ENCODE measurements around the gene SIGLEC7. TPM values are rescaled to one million over a fixed set of nuclear protein-coding genes. Genes with fewer than 3 reads are reported as not detected.
"Not testable (repeated sequence)": the region's sequence is repeated elsewhere in the genome, so short reads cannot be mapped to it uniquely, and the experiment has no call there.

SIGLEC7 gene
- total and polyA plus RNA-seq, 2 donors from 2014 or later, result 1.2 to 4.0 TPM

DNA sequence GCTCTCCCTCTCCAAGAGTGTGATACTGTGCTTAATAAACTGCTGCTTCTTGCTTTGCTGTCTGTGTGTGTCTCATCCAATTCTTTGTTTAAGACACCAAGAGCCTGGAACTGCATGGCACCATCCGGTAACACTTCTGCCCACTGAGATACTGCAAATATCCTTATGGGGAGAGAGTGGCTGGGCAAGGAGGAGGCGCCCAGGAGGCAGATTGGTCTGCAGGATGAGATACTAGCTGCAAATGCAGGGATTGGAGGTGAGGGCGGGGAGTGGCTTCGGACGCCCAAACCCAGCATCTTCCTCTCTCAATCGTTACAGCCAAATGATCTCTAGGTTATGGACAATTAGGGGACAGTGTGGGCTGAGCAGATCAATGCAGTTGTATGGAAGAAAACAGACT is 1.7 kb upstream of the SIGLEC7 start:
- no peak overlapping the region for H3K9ac ChIP-seq (ENCODE audit: low read length in 3 of 3)
- no peak overlapping the region for H3K27ac ChIP-seq (ENCODE audit: low read depth in 2 of 2, low read length in 2 of 2)
- FAIRE-seq (no peak), DNase-seq (no peak)
- no peak overlapping the region for H3K4me3 ChIP-seq (ENCODE audit: low read length in 3 of 3)
- no peaks in the 10 kb centered on the region for H3K9me3 ChIP-seq (ENCODE audit: control insufficient read depth in 2 of 3, insufficient read depth in 1 of 3, low read length in 3 of 3)
- TF ChIP-seq, protein P1, sequence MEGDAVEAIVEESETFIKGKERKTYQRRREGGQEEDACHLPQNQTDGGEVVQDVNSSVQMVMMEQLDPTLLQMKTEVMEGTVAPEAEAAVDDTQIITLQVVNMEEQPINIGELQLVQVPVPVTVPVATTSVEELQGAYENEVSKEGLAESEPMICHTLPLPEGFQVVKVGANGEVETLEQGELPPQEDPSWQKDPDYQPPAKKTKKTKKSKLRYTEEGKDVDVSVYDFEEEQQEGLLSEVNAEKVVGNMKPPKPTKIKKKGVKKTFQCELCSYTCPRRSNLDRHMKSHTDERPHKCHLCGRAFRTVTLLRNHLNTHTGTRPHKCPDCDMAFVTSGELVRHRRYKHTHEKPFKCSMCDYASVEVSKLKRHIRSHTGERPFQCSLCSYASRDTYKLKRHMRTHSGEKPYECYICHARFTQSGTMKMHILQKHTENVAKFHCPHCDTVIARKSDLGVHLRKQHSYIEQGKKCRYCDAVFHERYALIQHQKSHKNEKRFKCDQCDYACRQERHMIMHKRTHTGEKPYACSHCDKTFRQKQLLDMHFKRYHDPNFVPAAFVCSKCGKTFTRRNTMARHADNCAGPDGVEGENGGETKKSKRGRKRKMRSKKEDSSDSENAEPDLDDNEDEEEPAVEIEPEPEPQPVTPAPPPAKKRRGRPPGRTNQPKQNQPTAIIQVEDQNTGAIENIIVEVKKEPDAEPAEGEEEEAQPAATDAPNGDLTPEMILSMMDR (IDR thresholded peaks at IDR 0.05; ENCODE audit: borderline replicate concordance, extremely low read depth, insufficient read depth), result no peak
- intact Hi-C loops (cut with DNase I), result no loop called here
- no peaks in the 10 kb centered on the region for H3K4me1 ChIP-seq (ENCODE audit: control insufficient read depth in 2 of 3, insufficient read depth in 2 of 3, low read depth in 1 of 3, low read length in 3 of 3)
- H3K36me3 ChIP-seq (ENCODE audit: control insufficient read depth in 2 of 3, insufficient read depth in 3 of 3, low read length in 3 of 3), result no peaks in the 10 kb centered on the region
- no peaks in the 10 kb centered on the region for H3K27me3 ChIP-seq (ENCODE audit: control insufficient read depth, insufficient read depth, low read length)

DNA sequence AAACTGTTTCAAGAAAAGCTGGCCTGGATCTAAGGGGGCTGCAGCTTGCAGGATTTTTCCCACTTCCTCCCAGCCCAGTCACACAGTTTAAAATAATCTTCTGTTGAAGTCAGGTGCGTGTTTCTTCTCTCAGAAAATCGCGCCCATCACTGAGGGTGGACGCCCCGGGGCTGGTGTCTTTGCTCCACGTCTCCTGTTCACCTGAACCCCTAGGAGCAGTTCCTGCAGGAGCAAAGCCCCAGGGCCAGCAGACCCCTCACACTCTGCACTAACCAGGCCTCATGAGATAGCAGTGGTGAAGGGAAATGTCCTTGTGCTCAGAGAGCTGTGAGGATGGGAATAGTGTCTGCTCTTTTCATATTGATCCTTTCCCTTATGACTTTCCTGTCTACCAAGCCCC is 920 bp upstream of the SIGLEC7 start:
- no peak overlapping the region for H3K4me3 ChIP-seq (ENCODE audit: low read length in 3 of 3)
- DNase-seq (no peak), FAIRE-seq (no peak)
- H3K9me3 ChIP-seq (ENCODE audit: control insufficient read depth in 2 of 3, insufficient read depth in 1 of 3, low read length in 3 of 3), result no peaks in the 10 kb centered on the region
- no peak overlapping the region for H3K27ac ChIP-seq (ENCODE audit: low read depth in 2 of 2, low read length in 2 of 2)
- TF ChIP-seq, protein P1 (IDR thresholded peaks at IDR 0.05; ENCODE audit: borderline replicate concordance, extremely low read depth, insufficient read depth), result no peak
- no peaks in the 10 kb centered on the region for H3K27me3 ChIP-seq (ENCODE audit: control insufficient read depth, insufficient read depth, low read length)
- no peaks in the 10 kb centered on the region for H3K36me3 ChIP-seq (ENCODE audit: control insufficient read depth in 2 of 3, insufficient read depth in 3 of 3, low read length in 3 of 3)
- H3K4me1 ChIP-seq (ENCODE audit: control insufficient read depth in 2 of 3, insufficient read depth in 2 of 3, low read depth in 1 of 3, low read length in 3 of 3), result no peaks in the 10 kb centered on the region
- intact Hi-C loops (cut with DNase I), result no loop called here
- no peak overlapping the region for H3K9ac ChIP-seq (ENCODE audit: low read length in 3 of 3)

DNA sequence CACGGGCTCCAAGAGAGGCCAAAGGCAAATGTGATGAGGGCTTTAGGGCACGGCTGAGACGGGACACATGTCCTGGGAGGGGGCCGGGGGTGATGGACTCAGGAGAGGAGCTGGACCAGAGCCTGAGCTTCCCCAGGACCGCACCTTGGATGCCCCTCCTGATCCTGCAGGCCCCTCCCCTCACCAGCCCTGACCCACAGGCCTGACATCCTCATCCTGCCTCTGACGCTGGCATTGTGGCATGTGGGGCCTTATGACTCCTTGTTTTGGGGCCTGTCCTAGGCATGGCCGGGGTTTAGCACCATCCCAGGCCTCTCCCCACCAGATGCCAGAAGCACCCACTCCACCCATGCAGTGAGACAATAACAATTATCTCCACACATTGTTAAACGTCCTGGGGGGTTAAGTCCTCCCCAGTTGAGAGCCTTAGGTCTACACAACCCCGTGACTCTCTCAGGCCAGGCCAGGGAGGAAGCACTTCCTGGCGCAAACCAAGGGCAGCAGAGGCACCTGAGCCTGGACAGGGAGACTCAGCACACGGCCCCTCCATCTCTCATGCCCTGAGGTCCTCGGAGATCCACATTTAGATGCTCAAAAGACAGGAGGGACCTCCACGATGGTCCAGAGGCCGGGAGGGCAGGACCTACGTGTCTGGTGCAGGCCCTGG is 841 bp downstream of the SIGLEC7 start:
- H3K27ac ChIP-seq (ENCODE audit: low read depth in 2 of 2, low read length in 2 of 2); intact Hi-C loops (cut with DNase I); FAIRE-seq: not testable (repeated sequence)

DNA sequence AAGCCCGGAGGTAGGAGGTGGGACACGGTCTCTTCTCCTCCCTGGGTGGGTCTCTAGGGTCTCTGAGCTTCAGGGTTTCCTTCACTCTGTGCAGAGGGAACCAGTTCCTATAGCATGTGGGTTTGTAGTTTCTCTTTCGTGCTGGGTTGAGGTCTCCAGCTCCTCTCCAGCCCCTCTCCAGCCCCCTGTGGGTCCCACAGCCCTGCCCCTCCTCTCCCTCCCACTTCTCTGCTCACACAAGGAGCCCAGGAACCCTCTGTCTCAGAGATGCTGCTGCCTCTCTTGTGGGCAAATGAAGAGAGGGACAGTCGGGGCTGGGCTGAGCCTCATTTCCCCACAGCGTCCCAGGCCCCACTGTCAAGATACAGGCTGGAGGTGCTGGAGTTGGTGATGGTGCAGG is 1.4 kb downstream of the SIGLEC7 start:
- Histone ChIP-seq H3K27me3 (ENCODE audit: control insufficient read depth, insufficient read depth, low read length) (no peaks in the 10 kb centered on the region), H3K27ac (ENCODE audit: low read depth in 2 of 2, low read length in 2 of 2) (no peak overlapping the region), H3K4me3 (ENCODE audit: low read length in 3 of 3) (no peak overlapping the region), H3K9me3 (ENCODE audit: control insufficient read depth in 2 of 3, insufficient read depth in 1 of 3, low read length in 3 of 3) (no peaks in the 10 kb centered on the region), H3K4me1 (ENCODE audit: control insufficient read depth in 2 of 3, insufficient read depth in 2 of 3, low read depth in 1 of 3, low read length in 3 of 3) (no peaks in the 10 kb centered on the region), H3K9ac (ENCODE audit: low read length in 3 of 3) (no peak overlapping the region), H3K36me3 (ENCODE audit: control insufficient read depth in 2 of 3, insufficient read depth in 3 of 3, low read length in 3 of 3) (no peaks in the 10 kb centered on the region)
- intact Hi-C loops (cut with DNase I), result no loop called here
- TF ChIP-seq, protein P1 (IDR thresholded peaks at IDR 0.05; ENCODE audit: borderline replicate concordance, extremely low read depth, insufficient read depth), result no peak
- no peak for DNase-seq
- FAIRE-seq, result no peak

More for the DNA sequence above, 841 bp downstream of the SIGLEC7 start:
- not testable (repeated sequence) for H3K9ac ChIP-seq (ENCODE audit: low read length in 3 of 3); DNase-seq; H3K9me3 ChIP-seq (ENCODE audit: control insufficient read depth in 2 of 3, insufficient read depth in 1 of 3, low read length in 3 of 3); H3K4me3 ChIP-seq (ENCODE audit: low read length in 3 of 3); H3K27me3 ChIP-seq (ENCODE audit: control insufficient read depth, insufficient read depth, low read length); H3K4me1 ChIP-seq (ENCODE audit: control insufficient read depth in 2 of 3, insufficient read depth in 2 of 3, low read depth in 1 of 3, low read length in 3 of 3); H3K36me3 ChIP-seq (ENCODE audit: control insufficient read depth in 2 of 3, insufficient read depth in 3 of 3, low read length in 3 of 3)
